ENCODE measurements around the gene PGBD5. TPM values are rescaled to one million over a fixed set of nuclear protein-coding genes. Genes with fewer than 3 reads are reported as not detected.

The PGBD5 gene
- polyA plus RNA-seq, 1 of the 3 experiments (the other 2 are of a cell fraction) = 0.15 TPM

GRCh38 chr1:230278871-230279582 lies 147.1 kb downstream of the PGBD5 start:
- peaks cover 28 to 64% of the 10 kb centered on the region in 2 experiments for H3K36me3 ChIP-seq (replicated peaks in 1 of 2; ENCODE audit: control insufficient read depth in 1 of 2, insufficient read depth in 2 of 2, low read length in 1 of 2)
- no peaks in the 10 kb centered on the region for H3K9me3 ChIP-seq
- no peak overlapping the region for H2AFZ ChIP-seq (ENCODE audit: low read depth)
- H3K4me3 ChIP-seq (ENCODE audit: low read depth in 2 of 2, low read length in 1 of 2) = no peak overlapping the region
- H3K79me2 ChIP-seq (ENCODE audit: insufficient read depth) = no peaks in the 10 kb centered on the region
- no peak for DNase-seq
- peaks cover 16% of the 10 kb centered on the region for H3F3A ChIP-seq (replicated peaks; ENCODE audit: insufficient read depth)
- POLR2A ChIA-PET = no interaction called here
- H3K9me2 ChIP-seq = no peaks in the 10 kb centered on the region
- no peak overlapping the region; a peak in 1 of 4 replicates for H3K27ac ChIP-seq (ENCODE audit: low read depth in 2 of 2, low read length in 1 of 2)
- H4K20me1 ChIP-seq (ENCODE audit: insufficient read depth) = no peaks in the 10 kb centered on the region
- 89% methylated on average over 19 of the region's 20 CpGs for WGBS (ENCODE audit: low lambda C conversion rate)
- CTCF ChIA-PET = no interaction called here
- H3K9ac ChIP-seq = no peak overlapping the region
- H3K27me3 ChIP-seq (ENCODE audit: insufficient read depth) = no peaks in the 10 kb centered on the region
- no peak overlapping the region for H3K4me2 ChIP-seq
- TF ChIP-seq ELF1 (IDR thresholded peaks at IDR 0.05) (no peak), IRF3 (IDR thresholded peaks at IDR 0.05; ENCODE audit: low read depth, low read length) (no peak), FOXM1 (IDR thresholded peaks at IDR 0.05; ENCODE audit: low read depth) (no peak), RCOR1 (IDR thresholded peaks at IDR 0.05; ENCODE audit: low read length) (no peak), RAD21 (IDR thresholded peaks at IDR 0.05; ENCODE audit: low read length) (no peak), ZBTB33 (IDR thresholded peaks at IDR 0.05; ENCODE audit: borderline replicate concordance, low read depth) (no peak), RXRA (IDR thresholded peaks at IDR 0.05; ENCODE audit: borderline replicate concordance, low read depth) (no peak), FOXJ3 (CRISPR knock-in tag; IDR thresholded peaks at IDR 0.05) (no peak)
- peaks cover 0 to 24% of the 10 kb centered on the region in 2 experiments; a peak in 1 of 4 replicates for H3K4me1 ChIP-seq (ENCODE audit: control insufficient read depth in 1 of 2, insufficient read depth in 2 of 2, low read depth in 1 of 2, low read length in 1 of 2)

GRCh38 chr1:230278376-230278775 lies 147.8 kb downstream of the PGBD5 start:
- POLR2A ChIA-PET = no interaction called here
- H2AFZ ChIP-seq (ENCODE audit: low read depth) = no peak overlapping the region
- H3K4me2 ChIP-seq = no peak overlapping the region
- 94% methylated on average over 7 of the region's 7 CpGs for WGBS (ENCODE audit: low lambda C conversion rate)
- DNase-seq = no peak
- no peaks in the 10 kb centered on the region for H3K79me2 ChIP-seq (ENCODE audit: insufficient read depth)
- CTCF ChIA-PET = no interaction called here
- H3K27ac ChIP-seq (ENCODE audit: low read depth in 2 of 2, low read length in 1 of 2) = no peak overlapping the region; a peak in 1 of 4 replicates
- peaks cover 0 to 24% of the 10 kb centered on the region in 2 experiments; a peak in 1 of 4 replicates for H3K4me1 ChIP-seq (ENCODE audit: control insufficient read depth in 1 of 2, insufficient read depth in 2 of 2, low read depth in 1 of 2, low read length in 1 of 2)
- H3K9me2 ChIP-seq = no peaks in the 10 kb centered on the region
- no peaks in the 10 kb centered on the region for H3K27me3 ChIP-seq (ENCODE audit: insufficient read depth)
- H3K9ac ChIP-seq = no peak overlapping the region
- no peaks in the 10 kb centered on the region for H3K9me3 ChIP-seq
- H3K4me3 ChIP-seq (ENCODE audit: low read depth in 2 of 2, low read length in 1 of 2) = no peak overlapping the region
- peaks cover 20% of the 10 kb centered on the region for H3F3A ChIP-seq (replicated peaks; ENCODE audit: insufficient read depth)
- H3K36me3 ChIP-seq (replicated peaks in 1 of 2; ENCODE audit: control insufficient read depth in 1 of 2, insufficient read depth in 2 of 2, low read length in 1 of 2) = peaks cover 28 to 66% of the 10 kb centered on the region in 2 experiments
- H4K20me1 ChIP-seq (ENCODE audit: insufficient read depth) = no peaks in the 10 kb centered on the region
- no peak for TF ChIP-seq RAD21 (IDR thresholded peaks at IDR 0.05; ENCODE audit: low read length)
- TF ChIP-seq MXI1 (IDR thresholded peaks at IDR 0.05; ENCODE audit: low read depth, low read length) = no peak
- no peak for TF ChIP-seq YY1 (IDR thresholded peaks at IDR 0.05; ENCODE audit: low read depth)
- TF ChIP-seq CHD2 (IDR thresholded peaks at IDR 0.05; ENCODE audit: low read length, partially characterized antibody) = no peak
- TF ChIP-seq NFIC (IDR thresholded peaks at IDR 0.05; ENCODE audit: borderline replicate concordance) = no peak
- TF ChIP-seq EZH2phosphoT487 (IDR thresholded peaks at IDR 0.05; ENCODE audit: borderline replicate concordance, low read depth) = no peak
- TF ChIP-seq SMC3 (IDR thresholded peaks at IDR 0.05; ENCODE audit: low read depth, low read length) = no peak
- no peak for TF ChIP-seq FOSL2 (IDR thresholded peaks at IDR 0.05; ENCODE audit: borderline replicate concordance, low read depth)
- TF ChIP-seq, protein P1, sequence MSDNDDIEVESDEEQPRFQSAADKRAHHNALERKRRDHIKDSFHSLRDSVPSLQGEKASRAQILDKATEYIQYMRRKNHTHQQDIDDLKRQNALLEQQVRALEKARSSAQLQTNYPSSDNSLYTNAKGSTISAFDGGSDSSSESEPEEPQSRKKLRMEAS (IDR thresholded peaks at IDR 0.05; ENCODE audit: low read depth) = no peak
- no peak for TF ChIP-seq FOXM1 (IDR thresholded peaks at IDR 0.05; ENCODE audit: low read depth)
- no peak for TF ChIP-seq USF2 (IDR thresholded peaks at IDR 0.05; ENCODE audit: borderline replicate concordance, low read depth, low read length)
- no peak for TF ChIP-seq EP300 (IDR thresholded peaks at IDR 0.05; ENCODE audit: borderline replicate concordance in 1 of 2, low read depth in 1 of 2, low read length in 1 of 2)
- TF ChIP-seq USF1 (IDR thresholded peaks at IDR 0.05; ENCODE audit: borderline replicate concordance, low read depth) = no peak
- no peak for TF ChIP-seq SIN3A (IDR thresholded peaks at IDR 0.05; ENCODE audit: borderline replicate concordance, low read depth, low read length)
- TF ChIP-seq IRF3 (IDR thresholded peaks at IDR 0.05; ENCODE audit: low read depth, low read length) = no peak
- no peak for TF ChIP-seq ELF1 (IDR thresholded peaks at IDR 0.05)
- TF ChIP-seq NRF1 (IDR thresholded peaks at IDR 0.05; ENCODE audit: low read depth, low read length) = no peak

All from SK-N-SH (cell line).